Measurements from ENCODE around the gene FSIP2. TPM values are rescaled to one million over a fixed set of nuclear protein-coding genes. Genes with fewer than 3 reads are reported as not detected.

FSIP2 gene
- total RNA-seq, 2 experiments from 2014 or later = 0.14 TPM; not detected in 1

- no peak overlapping the region for H3K4me3 Mint-ChIP-seq
- H3K27ac Mint-ChIP-seq = no peak overlapping the region
- H3K9me3 Mint-ChIP-seq = no peaks in the 10 kb centered on the region
- no peaks in the 10 kb centered on the region for H3K36me3 Mint-ChIP-seq (ENCODE audit: low read depth)
- intact Hi-C loops (cut with micrococcal nuclease) = no loop called here
- CTCF ChIA-PET = no interaction called here
- no peaks in the 10 kb centered on the region for H3K4me1 Mint-ChIP-seq (ENCODE audit: low read depth)
- DNase-seq = no peak
- no peaks in the 10 kb centered on the region for H3K27me3 Mint-ChIP-seq (ENCODE audit: low read depth)
These were observed 136.7 kb downstream of the FSIP2 start for GRCh38 chr2:185875136-185875931.

GRCh38 chr2:185876234-185876633 is 137.6 kb downstream of the FSIP2 start:
- Mint-ChIP-seq H3K9me3 (no peaks in the 10 kb centered on the region), H3K36me3 (ENCODE audit: low read depth) (peaks cover 2% of the 10 kb centered on the region), H3K27me3 (ENCODE audit: low read depth) (no peaks in the 10 kb centered on the region), H3K4me1 (ENCODE audit: low read depth) (no peaks in the 10 kb centered on the region), H3K27ac (no peak overlapping the region), H3K4me3 (no peak overlapping the region)
- CTCF ChIA-PET = no interaction called here
- intact Hi-C loops (cut with micrococcal nuclease) = no loop called here
- no peak for DNase-seq

GRCh38 chr2:185880396-185880795 is 141.8 kb downstream of the FSIP2 start:
- Mint-ChIP-seq H3K9me3 (peaks cover 1% of the 10 kb centered on the region), H3K4me1 (ENCODE audit: low read depth) (no peaks in the 10 kb centered on the region), H3K4me3 (no peak overlapping the region), H3K27ac (no peak overlapping the region), H3K27me3 (ENCODE audit: low read depth) (no peaks in the 10 kb centered on the region), H3K36me3 (ENCODE audit: low read depth) (peaks cover 2% of the 10 kb centered on the region)
- no peak for DNase-seq
- CTCF ChIA-PET = interaction anchor here (0.7 kb wide), 1 partner anchor 48 kb away, joined by 3 read pairs; no protein-coding TSS in a partner anchor
- intact Hi-C loops (cut with micrococcal nuclease) = no loop called here

Data from activated naive CD4-positive, alpha-beta T cell treated with anti-CD3 and anti-CD28 coated beads for 36 hours (primary cell).